Transverse colon (tissue), 4 donors: ENCODE results near the gene GDF2. TPM values are rescaled to one million over a fixed set of nuclear protein-coding genes. Genes with fewer than 3 reads are reported as not detected.

ENCODE experiments used
- DNase-seq: peaks from one replicate; pipeline ENCODE4 v3.0.0-alpha.2; 2019
- H3K27ac ChIP-seq, 4 donors: fragments of 200-600 bp; sonication (generic); 2 replicates each; pipeline ENCODE4 v1.5.1; 2016 to 2018; ENCODE audit warnings: inconsistent platforms in 4 of 4
- H3K27me3 ChIP-seq: fragments of 200-600 bp; sonication (generic); 2 replicates; pipeline ENCODE4 v1.5.1; 2017; ENCODE audit warnings: inconsistent platforms
- H3K36me3 ChIP-seq, 4 donors: fragments of 200-600 bp; sonication (generic); 2 replicates each; pipeline ENCODE4 v1.5.1; 2017 to 2019; ENCODE audit warnings: inconsistent platforms in 4 of 4
- H3K4me1 ChIP-seq, 4 donors: fragments of 200-600 bp; sonication (generic); 2 replicates each; pipeline ENCODE4 v1.5.1; 2017 to 2020; ENCODE audit warnings: inconsistent platforms in 4 of 4
- H3K4me3 ChIP-seq, 4 donors: fragments of 200-600 bp; sonication (generic); 1 replicate in 1 of 4; 2 replicates in 3 of 4; pipeline versions ENCODE4 v1.5.1 to v1.6.1; 2017 to 2019; ENCODE audit warnings: inconsistent platforms in 4 of 4
- H3K9me3 ChIP-seq, 2 donors: fragments of 200-600 bp; sonication (generic); 2 replicates each; pipeline ENCODE4 v1.5.1; 2017 to 2019; ENCODE audit warnings: inconsistent platforms in 2 of 2
- EP300 ChIP-seq: sonication (generic); formaldehyde crosslinking; IDR thresholded peaks from one replicate; pipeline ENCODE4 v1.6.1; 2017; ENCODE audit warnings: antibody characterized with exemption, low read depth
- POLR2A ChIP-seq: fragments of 450-650 bp; IDR thresholded peaks from one replicate; pipeline ENCODE4 v1.6.1; 2016; ENCODE audit warnings: antibody characterized with exemption, mild to moderate bottlenecking, moderate library complexity
- POLR2AphosphoS5 ChIP-seq, 3 donors: sonication (generic); formaldehyde crosslinking; IDR thresholded peaks; one replicate each; pipeline ENCODE4 v1.6.1; 2016; ENCODE audit warnings: antibody characterized with exemption in 3 of 3
- WGBS, 2 donors: methylation state at CpG; one replicate each; pipeline ENCODE4 v1.1.5; 2018; ENCODE audit warnings: low coverage in 1 of 2; 5-methylcytosine and 5-hydroxymethylcytosine counted together
- in situ Hi-C, 4 donors: fragments of 200-750 bp; cut with MboI; loops; one replicate each; pipeline versions ENCODE4 v1.15.0 to v1.15.1; 2017; ENCODE audit warnings: low sequenced_read_pairs in 3 of 4, low pct_ligation_motif_present in 1 of 4, low pct_unique_long_range_greater_than_20kb in 1 of 4
- intact Hi-C: fragments of 100-400 bp; cut with DNase I; formaldehyde crosslinking; loops from one replicate; pipeline ENCODE4 v1.15.1; 2023; ENCODE audit warnings: low total_unique reads
- total RNA-seq, 4 donors: library from RNA; depleted of rRNA; stranded (reverse); fragments of >200 nt; gene quantifications; one replicate each; pipeline ENCODE4 v1.1.0, GENCODE V29; 2016
- TF ChIP-seq, protein P1 (sequence below), 5 experiments: fragments of 200-600 bp in 3 of 5; fragments of 450-650 bp in 2 of 5; sonication (generic) in 3 of 5; IDR thresholded peaks; 1 replicate in 2 of 5; 2 replicates in 3 of 5; pipeline ENCODE4 v1.5.1; 2016 to 2017; ENCODE audit warnings: antibody characterized with exemption in 5 of 5, inconsistent platforms in 3 of 5, mild to moderate bottlenecking in 2 of 5, moderate library complexity in 1 of 5

Gene GDF2
- total RNA-seq, 4 donors from 2014 or later = not detected

GRCh38 chr10:47334466-47335295 lies 12.4 kb downstream of the GDF2 start:
- Histone ChIP-seq H3K36me3 (no peaks in the 10 kb centered on the region), H3K9me3 (no peaks in the 10 kb centered on the region), H3K27ac (no peak overlapping the region), H3K4me3 (no peak overlapping the region), H3K27me3 (no peaks in the 10 kb centered on the region), H3K4me1 (peaks cover 5 to 11% (median 8%) of the 10 kb centered on the region in 4 donors)
- no peak for DNase-seq
- WGBS, 2 donors = 82 to 89% methylated on average over 4 to 8 of the region's 8 CpGs
- intact Hi-C loops = no loop called here
- in situ Hi-C loops = no loop called here
- no peak for TF ChIP-seq POLR2AphosphoS5 (IDR thresholded peaks at IDR 0.05)
- TF ChIP-seq EP300 = no peak
- TF ChIP-seq POLR2A = no peak
- TF ChIP-seq, protein P1, sequence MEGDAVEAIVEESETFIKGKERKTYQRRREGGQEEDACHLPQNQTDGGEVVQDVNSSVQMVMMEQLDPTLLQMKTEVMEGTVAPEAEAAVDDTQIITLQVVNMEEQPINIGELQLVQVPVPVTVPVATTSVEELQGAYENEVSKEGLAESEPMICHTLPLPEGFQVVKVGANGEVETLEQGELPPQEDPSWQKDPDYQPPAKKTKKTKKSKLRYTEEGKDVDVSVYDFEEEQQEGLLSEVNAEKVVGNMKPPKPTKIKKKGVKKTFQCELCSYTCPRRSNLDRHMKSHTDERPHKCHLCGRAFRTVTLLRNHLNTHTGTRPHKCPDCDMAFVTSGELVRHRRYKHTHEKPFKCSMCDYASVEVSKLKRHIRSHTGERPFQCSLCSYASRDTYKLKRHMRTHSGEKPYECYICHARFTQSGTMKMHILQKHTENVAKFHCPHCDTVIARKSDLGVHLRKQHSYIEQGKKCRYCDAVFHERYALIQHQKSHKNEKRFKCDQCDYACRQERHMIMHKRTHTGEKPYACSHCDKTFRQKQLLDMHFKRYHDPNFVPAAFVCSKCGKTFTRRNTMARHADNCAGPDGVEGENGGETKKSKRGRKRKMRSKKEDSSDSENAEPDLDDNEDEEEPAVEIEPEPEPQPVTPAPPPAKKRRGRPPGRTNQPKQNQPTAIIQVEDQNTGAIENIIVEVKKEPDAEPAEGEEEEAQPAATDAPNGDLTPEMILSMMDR (IDR thresholded peaks at IDR 0.05) = no peak

- TF ChIP-seq EP300 = no peak
- TF ChIP-seq POLR2A = no peak
- in situ Hi-C loops = no loop called here
- 80 to 92% methylated on average over 1 to 5 of the region's 5 CpGs for WGBS, 2 donors
- DNase-seq = no peak
- H3K4me3 ChIP-seq = no peak overlapping the region
- peaks cover 0 to 11% (median 5%) of the 10 kb centered on the region in 4 donors for H3K4me1 ChIP-seq
- no peaks in the 10 kb centered on the region for H3K9me3 ChIP-seq
- H3K36me3 ChIP-seq = no peaks in the 10 kb centered on the region
- H3K27ac ChIP-seq = no peak overlapping the region
- no peaks in the 10 kb centered on the region for H3K27me3 ChIP-seq
- intact Hi-C loops = no loop called here
These were observed 13.7 kb downstream of the GDF2 start for GRCh38 chr10:47335906-47336305.

DNA sequence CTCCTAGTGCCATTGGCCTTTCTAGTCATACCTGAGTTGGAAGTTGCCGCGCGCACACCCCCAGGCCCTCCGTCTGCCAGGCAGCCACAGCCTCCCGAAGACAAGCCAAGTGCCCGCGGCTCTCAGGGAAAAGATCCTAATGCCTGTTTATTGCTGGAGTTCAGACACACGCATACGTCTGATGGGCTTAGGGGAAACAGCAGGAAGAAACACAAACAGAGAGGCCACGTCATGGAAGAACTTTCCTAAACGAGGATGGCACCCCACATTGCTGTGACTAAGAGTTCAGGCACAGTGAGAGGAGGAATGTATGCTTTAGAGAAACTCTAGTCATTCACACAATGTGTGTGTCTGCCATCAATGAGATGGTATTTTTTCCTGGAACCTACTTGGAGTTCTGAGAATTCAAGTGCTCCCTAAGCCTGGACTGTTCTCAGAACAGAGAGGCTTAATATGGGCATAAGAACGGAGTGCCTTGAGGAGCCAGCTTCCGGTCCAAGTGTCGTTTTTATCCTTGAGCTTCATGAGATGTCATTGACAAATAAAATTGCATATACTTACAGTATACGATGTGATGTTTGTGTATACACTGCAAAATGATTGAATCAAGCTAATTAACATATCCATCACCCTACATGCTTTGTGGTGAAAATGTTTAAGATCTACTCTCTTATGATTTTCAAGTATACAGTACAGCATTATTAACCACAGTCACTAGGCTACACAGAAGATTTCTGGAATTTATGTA lies 14.3 kb downstream of the GDF2 start:
- Histone ChIP-seq H3K27me3 (no peaks in the 10 kb centered on the region), H3K36me3 (no peaks in the 10 kb centered on the region), H3K4me3 (no peak overlapping the region), H3K4me1 (peaks cover 0 to 6% (median under 1%) of the 10 kb centered on the region in 4 donors), H3K9me3 (no peaks in the 10 kb centered on the region), H3K27ac (no peak overlapping the region)
- in situ Hi-C loops = no loop called here
- no peak for DNase-seq
- intact Hi-C loops = no loop called here
- 67 to 70% methylated on average over 15 of the region's 15 CpGs for WGBS, 2 donors
- no peak for TF ChIP-seq EP300
- TF ChIP-seq, protein P1 (IDR thresholded peaks at IDR 0.05) = no peak
- no peak for TF ChIP-seq POLR2AphosphoS5 (IDR thresholded peaks at IDR 0.05)
- no peak for TF ChIP-seq POLR2A

GRCh38 chr10:47337310-47337709 lies 15.1 kb downstream of the GDF2 start:
- in situ Hi-C loops = no loop called here
- intact Hi-C loops = no loop called here
- TF ChIP-seq POLR2A (no peak), POLR2AphosphoS5 (IDR thresholded peaks at IDR 0.05) (no peak), EP300 (no peak)
- TF ChIP-seq, protein P1 (IDR thresholded peaks at IDR 0.05) = no peak
- no peak for DNase-seq
- no peak overlapping the region for H3K27ac ChIP-seq
- peaks cover 0 to 6% (median 0%) of the 10 kb centered on the region in 4 donors for H3K4me1 ChIP-seq
- H3K4me3 ChIP-seq = no peak overlapping the region
- H3K9me3 ChIP-seq = no peaks in the 10 kb centered on the region
- WGBS, 2 donors = 82 to 100% methylated on average over 1 to 4 of the region's 4 CpGs
- no peaks in the 10 kb centered on the region for H3K27me3 ChIP-seq
- H3K36me3 ChIP-seq = no peaks in the 10 kb centered on the region
